B cell (primary cell): Measurements from ENCODE around the gene ACTL8. TPM values are rescaled to one million over a fixed set of nuclear protein-coding genes. Genes with fewer than 3 reads are reported as not detected.

Experiments used
- ATAC-seq: fragments of 200-7000 bp; cut with Tn5 transposase; one replicate; pipeline ENCODE4 v1.10.0; 2021; ENCODE audit warnings: low read depth, mild to moderate bottlenecking, moderate number of reproducible peaks, moderate library complexity
- CTCF ChIA-PET: fragments of 350-600 bp; sonication (Branson Sonifier 250); formaldehyde crosslinking; loops from one replicate; lab custom pipeline; 2021; ENCODE audit warnings: antibody characterized with exemption, inconsistent platforms; lab: Charles Lee
- POLR2A ChIA-PET: fragments of 350-600 bp; sonication (Branson Sonifier 250); formaldehyde crosslinking; loops from one replicate; lab custom pipeline; 2021; ENCODE audit warnings: antibody characterized with exemption; lab: Charles Lee
- DNase-seq: peaks from one replicate; pipeline ENCODE4 v3.0.0; 2013
- H2AFZ ChIP-seq: 2 replicates; pipeline ENCODE4 v1.6.1; 2012; ENCODE audit warnings: mild to moderate bottlenecking, low read depth, low read length; ENCODE audit not compliant: insufficient read depth, poor library complexity, severe bottlenecking
- H3K27ac ChIP-seq, 2 donors: 1 replicate in 1 of 2; 2 replicates in 1 of 2; pipeline ENCODE4 v1.5.1; 2012 to 2013; ENCODE audit warnings: low read length in 2 of 2, mild to moderate bottlenecking in 2 of 2, moderate library complexity in 1 of 2
- H3K27me3 ChIP-seq, 4 experiments: fragments of 200-600 bp in 1 of 4; sonication (generic) in 1 of 4; replicated peaks in 1 of 4; 1 replicate in 2 of 4; 2 replicates in 2 of 4; pipeline versions ENCODE4 v1.6.1 to v1.7.0; 2013 to 2016; ENCODE audit warnings: low read length in 3 of 4, mild to moderate bottlenecking in 2 of 4, mixed read lengths in 1 of 4, moderate library complexity in 1 of 4; ENCODE audit not compliant: insufficient read depth in 4 of 4, control insufficient read depth in 3 of 4; ENCODE audit errors: control extremely low read depth in 1 of 4
- H3K36me3 ChIP-seq, 2 experiments: replicated peaks in 1 of 2; 1 replicate in 1 of 2; 2 replicates in 1 of 2; pipeline versions ENCODE4 v1.6.1 to v1.7.1; 2013; ENCODE audit warnings: low read length in 1 of 2; ENCODE audit not compliant: insufficient read depth in 2 of 2, control insufficient read depth in 1 of 2; ENCODE audit errors: control extremely low read depth in 1 of 2, extremely low read depth in 1 of 2
- H3K4me1 ChIP-seq, 2 donors: fragments of 200-600 bp in 1 of 2; sonication (generic) in 1 of 2; 1 replicate in 1 of 2; 2 replicates in 1 of 2; pipeline versions ENCODE4 v1.5.1 to v1.6.1; 2013 to 2017; ENCODE audit warnings: low read length in 2 of 2; ENCODE audit not compliant: control insufficient read depth in 2 of 2, insufficient read depth in 2 of 2
- H3K4me2 ChIP-seq: replicated peaks from 2 replicates; pipeline ENCODE3; 2012; ENCODE audit warnings: mild to moderate bottlenecking, low read depth, low read length; ENCODE audit not compliant: poor library complexity, severe bottlenecking
- H3K4me3 ChIP-seq, 5 experiments: fragments of 200-600 bp in 1 of 5; sonication (generic) in 1 of 5; 1 replicate in 3 of 5; 2 replicates in 2 of 5; pipeline versions ENCODE4 v1.5.1 to v1.7.0; 2011 to 2016; ENCODE audit warnings: low read length in 4 of 5, mild to moderate bottlenecking in 4 of 5, low read depth in 2 of 5, control low read depth in 1 of 5, moderate library complexity in 1 of 5; ENCODE audit not compliant: insufficient read depth in 1 of 5; ENCODE audit errors: control extremely low read depth in 1 of 5, extremely low read depth in 1 of 5
- H3K79me2 ChIP-seq: fragments of 200-600 bp; sonication (generic); one replicate; pipeline ENCODE4 v1.6.0; 2016; ENCODE audit warnings: low read length; ENCODE audit not compliant: control insufficient read depth, insufficient read depth
- H3K9ac ChIP-seq: fragments of 200-600 bp; sonication (generic); 2 replicates; pipeline ENCODE4 v1.6.1; 2017; ENCODE audit warnings: mild to moderate bottlenecking, low read length, moderate library complexity
- H3K9me3 ChIP-seq, 3 donors: one replicate each; pipeline versions ENCODE4 v1.6.1 to v1.7.1; 2013; ENCODE audit warnings: low read length in 2 of 3; ENCODE audit not compliant: control insufficient read depth in 2 of 3, insufficient read depth in 1 of 3; ENCODE audit errors: control extremely low read depth in 1 of 3
- H4K20me1 ChIP-seq: 2 replicates; pipeline ENCODE4 v1.6.0; 2012; ENCODE audit warnings: mild to moderate bottlenecking, low read length; ENCODE audit not compliant: insufficient read depth, control insufficient read depth, poor library complexity, severe bottlenecking
- H3K27ac Mint-ChIP-seq: one replicate; pipeline ENCODE4 v1.8.0; 2021; ENCODE audit warnings: mixed read lengths
- H3K27me3 Mint-ChIP-seq: one replicate; pipeline ENCODE4 v1.8.0; 2021; ENCODE audit warnings: mixed read lengths
- H3K4me1 Mint-ChIP-seq: one replicate; pipeline ENCODE4 v1.8.0; 2021; ENCODE audit warnings: mixed read lengths
- H3K4me3 Mint-ChIP-seq: one replicate; pipeline ENCODE4 v1.8.0; 2021; ENCODE audit warnings: mixed read lengths
- H3K9me3 Mint-ChIP-seq: one replicate; pipeline ENCODE4 v1.8.0; 2022; ENCODE audit warnings: mixed read lengths; ENCODE audit not compliant: insufficient read depth
- CTCF ChIP-seq: fragments of 200-600 bp; IDR thresholded peaks from one replicate; pipeline ENCODE4 v1.8.0; 2022; ENCODE audit warnings: antibody characterized with exemption, mild to moderate bottlenecking
- EZH2 ChIP-seq: IDR thresholded peaks from 2 replicates; pipeline ENCODE4 v1.6.1; 2012; ENCODE audit warnings: borderline replicate concordance, low read depth, mild to moderate bottlenecking, moderate library complexity, low read length; ENCODE audit not compliant: insufficient read depth, poor library complexity, severe bottlenecking
- WGBS: methylation state at CpG from one replicate; pipeline ENCODE4 v1.1.5; 2013; ENCODE audit warnings: missing lambda C conversion rate; ENCODE audit not compliant: insufficient coverage; 5-methylcytosine and 5-hydroxymethylcytosine counted together
- intact Hi-C: fragments of 100-400 bp; cut with micrococcal nuclease; formaldehyde crosslinking; loops from one replicate; pipeline ENCODE4 v1.10.0; 2022
- polyA plus RNA-seq: library from polyadenylated mRNA; depleted of rRNA; stranded (reverse); fragments of >200 nt; gene quantifications from 2 replicates; pipeline ENCODE4 v1.2.3, GENCODE V29; 2012
- total RNA-seq, 2 donors: library from RNA; stranded (reverse); fragments of 120-200 nt in 1 of 2; gene quantifications; 1 replicate in 1 of 2; 2 replicates in 1 of 2; pipeline versions ENCODE4 v1.2.3 to v1.2.4, GENCODE V29; 2013 to 2022

Gene ACTL8
- total and polyA plus RNA-seq, 2 donors (not counting 1 experiment from before 2014, with no cell fraction given): not detected

GRCh38 chr1:17875882-17876280 is 120.7 kb downstream of the ACTL8 start:
- no peaks in the 10 kb centered on the region for H3K79me2 ChIP-seq
- ChIA-PET POLR2A (no interaction called here), CTCF (no interaction called here)
- Mint-ChIP-seq H3K4me1 (no peaks in the 10 kb centered on the region), H3K9me3 (no peaks in the 10 kb centered on the region), H3K4me3 (no peak overlapping the region), H3K27me3 (peaks cover 16% of the 10 kb centered on the region), H3K27ac (no peak overlapping the region)
- no peaks in the 10 kb centered on the region for H3K4me1 ChIP-seq
- no peak overlapping the region for H3K9ac ChIP-seq
- H3K27ac ChIP-seq: no peak overlapping the region
- ATAC-seq (no peak), DNase-seq (no peak)
- no peak overlapping the region for H3K4me2 ChIP-seq
- peaks cover 0 to 3% (median 0%) of the 10 kb centered on the region in 4 experiments for H3K27me3 ChIP-seq
- H2AFZ ChIP-seq: no peak overlapping the region
- no CpG with 5 or more reads among the region's 4 CpGs for WGBS
- intact Hi-C loops: no loop called here
- H3K9me3 ChIP-seq: no peaks in the 10 kb centered on the region
- no peaks in the 10 kb centered on the region for H3K36me3 ChIP-seq
- no peaks in the 10 kb centered on the region for H4K20me1 ChIP-seq
- no peak for TF ChIP-seq CTCF
- no peak for TF ChIP-seq EZH2
- no peak overlapping the region for H3K4me3 ChIP-seq

Other genes starting within 250 kb of the ACTL8 start
- 4.9 and 6.4 TPM in 2 replicates for gene ARHGEF10L, start 215.6 kb upstream of the ACTL8 start, total RNA-seq
- 2.0 and 2.5 TPM in 2 replicates for gene ARHGEF10L, start 215.6 kb upstream of the ACTL8 start, polyA plus RNA-seq